NCI-H446 (cell line): ENCODE results near the gene ADGB.

Experiments
- DNase-seq, 2 experiments: peaks; one replicate each; lab custom pipeline; 2025; lab: John Stamatoyannopoulos, UW

The ADGB gene

GRCh38 chr6:146862508-146862919, 263.7 kb downstream of the ADGB start:
- DNase-seq = no peak

- no peak for DNase-seq
These were observed 265.5 kb downstream of the ADGB start for GRCh38 chr6:146864300-146864699.

- DNase-seq = no peak
These were observed 266.1 kb downstream of the ADGB start for GRCh38 chr6:146864885-146865284.
